GM19395 (cell line): ENCODE results near the gene SMNDC1.
"Not testable (repeated sequence)": the region's sequence is repeated elsewhere in the genome, so short reads cannot be mapped to it uniquely, and the experiment has no call there.

Source experiments
- ATAC-seq: cut with Tn5 transposase; IDR thresholded peaks from one replicate; pipeline ENCODE4 v1.9.1; 2021; ENCODE audit warnings: mild to moderate bottlenecking, moderate library complexity; ENCODE audit not compliant: unreplicated experiment

The SMNDC1 gene

GRCh38 chr10:110285501-110285900 lies 19.2 kb downstream of the SMNDC1 start:
- no peak for ATAC-seq

- ATAC-seq = no peak
These were observed 20.5 kb downstream of the SMNDC1 start for GRCh38 chr10:110284262-110284661.

- peak; percentile 61 for ATAC-seq
These were observed 25.2 kb downstream of the SMNDC1 start for GRCh38 chr10:110279407-110279986.

- ATAC-seq = no peak
These were observed 25.9 kb downstream of the SMNDC1 start for GRCh38 chr10:110278562-110279406.

- ATAC-seq = no peak
These were observed 27.1 kb downstream of the SMNDC1 start for GRCh38 chr10:110277591-110277990.

GRCh38 chr10:110276603-110277002 lies 28.1 kb downstream of the SMNDC1 start:
- ATAC-seq = no peak

- no peak for ATAC-seq
These were observed 29.5 kb downstream of the SMNDC1 start for GRCh38 chr10:110275128-110275729.

GRCh38 chr10:110274647-110275046 lies 30.1 kb downstream of the SMNDC1 start:
- no peak for ATAC-seq

- no peak for ATAC-seq
These were observed 30.6 kb downstream of the SMNDC1 start for GRCh38 chr10:110274072-110274627.

- ATAC-seq = no peak
These were observed 31.2 kb downstream of the SMNDC1 start for GRCh38 chr10:110273474-110273873.

GRCh38 chr10:110272995-110273394 lies 31.7 kb downstream of the SMNDC1 start:
- not testable (repeated sequence) for ATAC-seq

- peak; percentile 58 for ATAC-seq
These were observed 35.1 kb downstream of the SMNDC1 start for GRCh38 chr10:110269374-110270318.

GRCh38 chr10:110268971-110269370 lies 35.7 kb downstream of the SMNDC1 start:
- no peak for ATAC-seq

- ATAC-seq = peak; percentile 46
These were observed 36.3 kb downstream of the SMNDC1 start for GRCh38 chr10:110268442-110268841.

- no peak for ATAC-seq
These were observed 37.4 kb downstream of the SMNDC1 start for GRCh38 chr10:110267276-110267675.

GRCh38 chr10:110265573-110266193 lies 39.0 kb downstream of the SMNDC1 start:
- ATAC-seq = no peak

- no peak for ATAC-seq
These were observed 41.6 kb downstream of the SMNDC1 start for GRCh38 chr10:110263164-110263563.

GRCh38 chr10:110260746-110261477 lies 43.8 kb downstream of the SMNDC1 start:
- ATAC-seq = no peak

- ATAC-seq = no peak
These were observed 45.4 kb downstream of the SMNDC1 start for GRCh38 chr10:110259317-110259716.
